CD4-positive, CD25-positive, alpha-beta regulatory T cell (primary cell): Measurements from ENCODE around the gene EEF1AKMT4. TPM values are rescaled to one million over a fixed set of nuclear protein-coding genes. Genes with fewer than 3 reads are reported as not detected.
"Not testable (repeated sequence)": the region's sequence is repeated elsewhere in the genome, so short reads cannot be mapped to it uniquely, and the experiment has no call there.

ENCODE experiments used
- ATAC-seq, 2 donors: fragments of 150-1000 bp; cut with Tn5 transposase; one replicate each; pipeline ENCODE4 v1.10.0; 2021; ENCODE audit warnings: low read depth in 2 of 2, moderate number of reproducible peaks in 2 of 2, moderate library complexity in 1 of 2
- DNase-seq, 3 donors: peaks; one replicate each; pipeline versions ENCODE4 v3.0.0 to v3.0.0-alpha.2; 2012 to 2022; ENCODE audit warnings: mixed read lengths in 1 of 3
- H3K27ac ChIP-seq: one replicate; pipeline ENCODE4 v1.7.0; 2013; ENCODE audit warnings: mild to moderate bottlenecking, low read length; ENCODE audit not compliant: insufficient read depth, poor library complexity, severe bottlenecking
- H3K27me3 ChIP-seq: one replicate; pipeline ENCODE4 v1.7.0; 2013; ENCODE audit warnings: low read length; ENCODE audit not compliant: control insufficient read depth, insufficient read depth
- H3K36me3 ChIP-seq: one replicate; pipeline ENCODE4 v1.7.0; 2013; ENCODE audit warnings: mild to moderate bottlenecking, low read length, moderate library complexity; ENCODE audit not compliant: control insufficient read depth, insufficient read depth
- H3K4me1 ChIP-seq: 2 replicates; pipeline ENCODE4 v1.7.0; 2013; ENCODE audit warnings: mild to moderate bottlenecking, low read length; ENCODE audit not compliant: insufficient read depth, control insufficient read depth, poor library complexity, severe bottlenecking
- H3K4me3 ChIP-seq: one replicate; pipeline ENCODE4 v1.7.0; 2013; ENCODE audit warnings: low read depth, mild to moderate bottlenecking, low read length, moderate library complexity
- H3K9me3 ChIP-seq, 2 experiments: 1 replicate in 1 of 2; 2 replicates in 1 of 2; pipeline ENCODE4 v1.7.0; 2013; ENCODE audit warnings: low read length in 2 of 2, mild to moderate bottlenecking in 1 of 2, moderate library complexity in 1 of 2; ENCODE audit not compliant: control insufficient read depth in 2 of 2
- H3K27ac Mint-ChIP-seq, 3 donors: one replicate each; pipeline ENCODE4 v1.8.0; 2020 to 2022; ENCODE audit warnings: mild to moderate bottlenecking in 3 of 3, mixed read lengths in 3 of 3, moderate library complexity in 2 of 3
- H3K27me3 Mint-ChIP-seq: one replicate; pipeline ENCODE4 v1.8.0; 2022; ENCODE audit warnings: mild to moderate bottlenecking, mixed read lengths
- H3K36me3 Mint-ChIP-seq: one replicate; pipeline ENCODE4 v1.8.0; 2020; ENCODE audit warnings: mixed read lengths
- H3K4me1 Mint-ChIP-seq, 4 donors: one replicate each; pipeline ENCODE4 v1.8.0; 2020 to 2022; ENCODE audit warnings: mixed read lengths in 4 of 4, mild to moderate bottlenecking in 1 of 4
- H3K4me3 Mint-ChIP-seq, 4 donors: one replicate each; pipeline ENCODE4 v1.8.0; 2020 to 2022; ENCODE audit warnings: mild to moderate bottlenecking in 4 of 4, mixed read lengths in 4 of 4, moderate library complexity in 3 of 4
- H3K9me3 Mint-ChIP-seq, 7 donors: one replicate each; pipeline ENCODE4 v1.8.0; 2020 to 2022; ENCODE audit warnings: mixed read lengths in 7 of 7, mild to moderate bottlenecking in 3 of 7, moderate library complexity in 2 of 7
- polyA plus RNA-seq, 4 donors: library from polyadenylated mRNA; unstranded; fragments of 300-500 nt; fragmentation: Illumina TruSeq; gene quantifications; one replicate each; pipeline ENCODE4 v1.2.3, GENCODE V29; 2021
- total RNA-seq: library from RNA; stranded (reverse); gene quantifications from one replicate; pipeline ENCODE4 v1.2.3, GENCODE V29; 2022

EEF1AKMT4 gene
- total and polyA plus RNA-seq, 5 donors from 2014 or later = 0.84 to 7.5 (median 5.2) TPM

GRCh38 chr3:184262764-184263179, 13.3 kb downstream of the EEF1AKMT4 start:
- Histone ChIP-seq H3K4me3 (peak overlapping the region; percentile 19), H3K36me3 (no peaks in the 10 kb centered on the region), H3K4me1 (peaks cover 28% of the 10 kb centered on the region), H3K9me3 (no peaks in the 10 kb centered on the region), H3K27me3 (peaks cover 11% of the 10 kb centered on the region), H3K27ac (no peak overlapping the region)
- peak overlapping the region; percentile 37 to 73 (median 38) for H3K4me3 Mint-ChIP-seq
- peaks cover 0 to 28% (median 18%) of the 10 kb centered on the region in 4 donors for H3K4me1 Mint-ChIP-seq
- H3K27ac Mint-ChIP-seq = peak overlapping the region in 1 of 3 donors; percentile 42
- peaks cover 58% of the 10 kb centered on the region for H3K27me3 Mint-ChIP-seq
- H3K36me3 Mint-ChIP-seq = peaks cover 5% of the 10 kb centered on the region
- H3K9me3 Mint-ChIP-seq = peaks cover 0 to 8% (median 1%) of the 10 kb centered on the region in 7 donors
- DNase-seq (no peak), ATAC-seq (no peak)

DNA sequence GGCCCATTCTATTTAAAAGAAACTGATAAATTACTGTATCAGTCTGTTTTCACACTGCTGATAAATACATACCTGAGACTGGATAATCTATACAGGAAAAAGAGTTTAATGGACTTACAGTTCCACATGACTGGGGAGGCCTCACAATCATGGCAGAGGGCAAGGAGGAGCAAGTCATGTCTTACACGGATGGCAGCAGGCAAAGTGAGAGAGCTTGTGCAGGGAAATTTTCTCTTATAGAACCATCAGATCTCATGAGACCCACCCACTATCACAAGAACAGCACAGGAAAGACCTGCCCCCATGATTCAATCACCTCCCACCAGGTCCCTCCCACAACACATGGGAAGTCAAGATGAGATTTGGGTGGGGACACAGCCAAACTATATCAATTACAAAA, 17.8 kb downstream of the EEF1AKMT4 start:
- H3K27ac ChIP-seq, H3K4me1 ChIP-seq, H3K9me3 ChIP-seq, ATAC-seq, DNase-seq, H3K4me3 ChIP-seq, H3K27me3 ChIP-seq, H3K36me3 Mint-ChIP-seq, H3K9me3 Mint-ChIP-seq, H3K4me3 Mint-ChIP-seq, H3K4me1 Mint-ChIP-seq, H3K27ac Mint-ChIP-seq, H3K36me3 ChIP-seq: not testable (repeated sequence)
- peaks cover 67% of the 10 kb centered on the region for H3K27me3 Mint-ChIP-seq

DNA sequence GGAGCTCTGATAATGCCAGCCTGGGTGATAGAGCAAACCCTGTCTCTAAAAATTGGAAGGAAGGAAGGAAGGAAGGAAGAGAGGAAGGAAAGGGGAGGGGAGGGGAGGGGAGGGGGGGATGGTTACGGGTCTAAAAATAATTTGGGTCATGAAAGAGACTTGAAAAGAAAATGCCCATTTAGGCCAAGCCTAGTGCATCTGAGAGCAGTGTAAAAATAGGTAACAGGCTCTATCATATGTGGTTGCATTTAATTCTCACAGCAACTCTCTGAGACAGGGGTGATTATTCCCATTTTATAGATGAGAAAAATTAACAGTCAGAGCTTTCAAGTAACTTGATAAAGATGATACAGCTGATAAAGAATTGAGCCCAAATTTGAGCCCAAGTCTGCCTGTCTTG, 22.8 kb downstream of the EEF1AKMT4 start:
- no peak overlapping the region for H3K4me3 ChIP-seq
- ATAC-seq = no peak
- H3K27ac ChIP-seq = no peak overlapping the region
- Mint-ChIP-seq H3K27me3 (peaks cover 55% of the 10 kb centered on the region), H3K36me3 (peaks cover 3% of the 10 kb centered on the region), H3K27ac (no peak overlapping the region), H3K4me3 (no peak overlapping the region), H3K4me1 (peaks cover 0 to 7% (median 2%) of the 10 kb centered on the region in 4 donors), H3K9me3 (peaks cover 0 to 5% (median 0%) of the 10 kb centered on the region in 7 donors)
- no peaks in the 10 kb centered on the region for H3K4me1 ChIP-seq
- peaks cover 15% of the 10 kb centered on the region for H3K27me3 ChIP-seq
- no peaks in the 10 kb centered on the region for H3K9me3 ChIP-seq
- no peaks in the 10 kb centered on the region for H3K36me3 ChIP-seq
- no peak for DNase-seq

DNA sequence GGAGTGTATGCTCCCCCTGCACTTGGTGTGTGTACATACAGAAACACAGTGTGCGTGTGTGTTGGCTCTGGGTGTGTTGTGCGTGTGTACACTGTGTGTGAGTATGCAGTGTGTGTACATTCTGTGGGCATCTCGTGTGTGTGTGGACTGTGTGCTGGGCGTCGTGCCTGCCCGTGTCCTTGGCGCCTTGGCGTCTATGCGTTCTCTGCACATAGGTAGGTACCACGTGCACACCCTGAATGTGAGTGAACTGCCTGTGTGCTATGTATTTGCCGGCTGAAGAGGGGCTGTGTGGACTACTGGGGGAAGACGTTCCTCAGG, 25.9 kb downstream of the EEF1AKMT4 start:
- DNase-seq (no peak), ATAC-seq (no peak)
- peaks cover 3% of the 10 kb centered on the region for H3K36me3 Mint-ChIP-seq
- no peak overlapping the region for H3K27ac Mint-ChIP-seq
- Histone ChIP-seq H3K36me3 (no peaks in the 10 kb centered on the region), H3K27ac (no peak overlapping the region), H3K27me3 (peaks cover 18% of the 10 kb centered on the region), H3K9me3 (no peaks in the 10 kb centered on the region), H3K4me3 (no peak overlapping the region), H3K4me1 (no peaks in the 10 kb centered on the region)
- H3K27me3 Mint-ChIP-seq = peaks cover 49% of the 10 kb centered on the region
- H3K9me3 Mint-ChIP-seq = peaks cover 0 to 3% (median 0%) of the 10 kb centered on the region in 7 donors
- H3K4me3 Mint-ChIP-seq = peak overlapping the region in 1 of 4 donors; percentile 59
- peaks cover 0 to 7% (median 2%) of the 10 kb centered on the region in 4 donors for H3K4me1 Mint-ChIP-seq

DNA sequence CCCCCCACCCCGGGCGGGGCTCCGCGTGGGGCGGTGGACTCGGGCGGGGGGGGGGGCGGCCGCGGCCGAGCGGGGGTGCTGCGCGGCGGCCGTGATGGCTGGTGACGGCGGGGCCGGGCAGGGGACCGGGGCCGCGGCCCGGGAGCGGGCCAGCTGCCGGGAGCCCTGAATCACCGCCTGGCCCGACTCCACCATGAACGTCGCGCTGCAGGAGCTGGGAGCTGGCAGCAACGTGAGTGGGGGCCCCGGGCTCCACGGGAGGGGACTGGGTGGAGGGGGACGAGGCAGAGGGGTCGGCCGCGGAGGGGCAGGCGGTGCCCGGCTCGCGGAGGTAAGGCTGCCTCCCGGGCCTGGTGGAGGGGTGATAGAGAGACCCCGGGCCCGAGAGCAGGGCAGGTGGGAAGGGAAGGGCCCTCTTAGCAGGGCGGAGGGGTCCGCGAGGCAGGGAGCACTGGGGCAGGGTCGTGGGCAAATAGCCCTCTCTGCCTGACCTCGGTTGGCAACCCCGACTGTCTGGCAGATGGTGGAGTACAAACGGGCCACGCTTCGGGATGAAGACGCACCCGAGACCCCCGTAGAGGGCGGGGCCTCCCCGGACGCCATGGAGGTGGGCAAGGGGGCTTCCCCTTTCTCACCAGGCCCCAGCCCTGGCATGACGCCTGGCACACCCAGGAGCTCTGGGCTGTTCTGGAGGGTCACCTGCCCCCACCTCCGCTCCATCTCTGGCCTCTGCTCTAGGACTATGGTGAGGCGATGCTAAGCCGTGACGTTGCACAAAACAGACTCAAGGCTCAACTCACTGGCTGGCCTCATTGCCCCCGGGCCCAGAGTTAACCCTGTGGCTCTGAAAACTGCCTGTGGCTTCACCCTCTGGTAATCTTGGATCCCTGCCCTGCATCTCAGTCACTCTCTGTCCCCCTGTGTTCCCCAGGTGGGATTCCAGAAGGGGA, 26.8 kb downstream of the EEF1AKMT4 start, which contains the start of gene ECE2:
TSS of gene ECE2 (plus strand) at position 62 of the 950 bp plus-strand sequence. CDS start at position 194, 132 bp downstream.
- no peaks in the 10 kb centered on the region for H3K4me1 ChIP-seq
- peaks cover 3% of the 10 kb centered on the region for H3K36me3 Mint-ChIP-seq
- peak within 1 kb of the TSS in 1 of 4 donors; percentile 59 for H3K4me3 Mint-ChIP-seq

DNA sequence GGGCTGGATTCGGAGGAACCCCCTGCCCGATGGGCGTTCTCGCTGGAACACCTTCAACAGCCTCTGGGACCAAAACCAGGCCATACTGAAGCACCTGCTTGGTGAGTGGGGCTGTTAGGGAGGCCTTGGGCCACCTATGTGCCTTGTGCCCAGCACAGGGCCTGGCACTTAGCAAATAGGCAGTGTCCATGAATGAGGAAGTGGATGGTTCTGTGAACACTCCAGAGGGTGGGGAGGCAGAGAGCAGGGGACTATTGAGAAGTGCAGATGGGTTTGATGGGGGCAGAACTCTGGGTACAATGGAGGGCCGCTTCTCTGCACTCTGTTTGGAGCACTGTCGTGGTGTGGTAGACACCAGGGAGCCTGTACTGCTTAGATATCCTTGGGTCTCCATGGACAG, 27.9 kb downstream of the EEF1AKMT4 start:
- DNase-seq = no peak
- ATAC-seq = no peak
- Mint-ChIP-seq H3K4me3 (no peak overlapping the region), H3K4me1 (peaks cover 0 to 7% (median 2%) of the 10 kb centered on the region in 4 donors), H3K36me3 (peaks cover 3% of the 10 kb centered on the region), H3K9me3 (peaks cover 0 to 2% (median 0%) of the 10 kb centered on the region in 7 donors), H3K27me3 (peaks cover 43% of the 10 kb centered on the region), H3K27ac (no peak overlapping the region)
- peaks cover 18% of the 10 kb centered on the region for H3K27me3 ChIP-seq
- H3K4me1 ChIP-seq = no peaks in the 10 kb centered on the region
- no peak overlapping the region for H3K27ac ChIP-seq
- no peak overlapping the region for H3K4me3 ChIP-seq
- H3K9me3 ChIP-seq = no peaks in the 10 kb centered on the region
- no peaks in the 10 kb centered on the region for H3K36me3 ChIP-seq

More for the DNA sequence above, 26.8 kb downstream of the EEF1AKMT4 start, which contains the start of gene ECE2:
- H3K36me3 ChIP-seq = no peaks in the 10 kb centered on the region
- DNase-seq (no peak), ATAC-seq (no peak)
- peaks cover 48% of the 10 kb centered on the region for H3K27me3 Mint-ChIP-seq
- peaks cover 0 to 7% (median 2%) of the 10 kb centered on the region in 4 donors for H3K4me1 Mint-ChIP-seq
- H3K27ac Mint-ChIP-seq = no peak within 1 kb of the TSS
- peaks cover 0 to 3% (median 0%) of the 10 kb centered on the region in 7 donors for H3K9me3 Mint-ChIP-seq
- no peak within 1 kb of the TSS for H3K4me3 ChIP-seq
- no peaks in the 10 kb centered on the region for H3K9me3 ChIP-seq
- no peak within 1 kb of the TSS for H3K27ac ChIP-seq
- H3K27me3 ChIP-seq = peaks cover 18% of the 10 kb centered on the region

GRCh38 chr3:184282941-184283340, 33.5 kb downstream of the EEF1AKMT4 start:
- no peak overlapping the region for H3K4me3 Mint-ChIP-seq
- no peaks in the 10 kb centered on the region for H3K36me3 Mint-ChIP-seq
- Histone ChIP-seq H3K4me1 (no peaks in the 10 kb centered on the region), H3K36me3 (no peaks in the 10 kb centered on the region), H3K27ac (no peak overlapping the region), H3K27me3 (peaks cover 7% of the 10 kb centered on the region), H3K9me3 (no peaks in the 10 kb centered on the region), H3K4me3 (no peak overlapping the region)
- no peak for DNase-seq
- H3K4me1 Mint-ChIP-seq = no peaks in the 10 kb centered on the region
- ATAC-seq = no peak
- peaks cover 44% of the 10 kb centered on the region for H3K27me3 Mint-ChIP-seq
- no peak overlapping the region for H3K27ac Mint-ChIP-seq
- H3K9me3 Mint-ChIP-seq = no peaks in the 10 kb centered on the region
